SK-N-SH (cell line): Measurements from ENCODE around the gene RNF144B. TPM values are rescaled to one million over a fixed set of nuclear protein-coding genes. Genes with fewer than 3 reads are reported as not detected.

Experiments used
- CTCF ChIA-PET: fragments of 300-600, 350-600 bp; formaldehyde crosslinking; extraction: SDS; loops from one replicate; lab custom pipeline; 2021; lab: Yijun Ruan, JAX
- POLR2A ChIA-PET: fragments of 350-600 bp; sonication (Branson Sonifier 250); formaldehyde crosslinking; extraction: SDS; loops from one replicate; lab custom pipeline; 2020; ENCODE audit warnings: antibody characterized with exemption, inconsistent platforms; lab: Yijun Ruan, JAX
- DNase-seq: peaks from one replicate; pipeline ENCODE4 v3.0.0; 2012
- H2AFZ ChIP-seq: fragments of 200-600 bp; sonication (generic); 2 replicates; pipeline ENCODE4 v1.8.1; 2016; ENCODE audit warnings: antibody characterized with exemption, mild to moderate bottlenecking, low read depth
- H3F3A ChIP-seq: fragments of 200-600 bp; sonication (generic); replicated peaks from 2 replicates; pipeline ENCODE3; 2016; ENCODE audit warnings: antibody characterized with exemption, mild to moderate bottlenecking; ENCODE audit not compliant: insufficient read depth
- H3K27ac ChIP-seq, 2 experiments: fragments of 200-500 bp in 1 of 2; fragments of 200-600 bp in 1 of 2; sonication (Bioruptor generic) in 1 of 2; sonication (generic), shearing (Covaris generic) in 1 of 2; 2 replicates each; pipeline versions ENCODE4 v1.5.1 to v1.6.1; 2014 to 2016; ENCODE audit warnings: low read depth in 2 of 2, inconsistent platforms in 1 of 2, low read length in 1 of 2, mild to moderate bottlenecking in 1 of 2, mixed read lengths in 1 of 2
- H3K27me3 ChIP-seq: fragments of 200-600 bp; sonication (generic), shearing (Covaris generic); 2 replicates; pipeline ENCODE4 v1.6.1; 2016; ENCODE audit warnings: mixed run types; ENCODE audit not compliant: insufficient read depth
- H3K36me3 ChIP-seq, 2 experiments: fragments of 200-500 bp in 1 of 2; fragments of 200-600 bp in 1 of 2; sonication (Bioruptor generic) in 1 of 2; sonication (generic) in 1 of 2; replicated peaks in 1 of 2; 2 replicates each; pipeline versions ENCODE3 to v1.5.1; 2014 to 2016; ENCODE audit warnings: low read length in 1 of 2, mild to moderate bottlenecking in 1 of 2; ENCODE audit not compliant: insufficient read depth in 2 of 2, control insufficient read depth in 1 of 2
- H3K4me1 ChIP-seq, 2 experiments: fragments of 200-500 bp in 1 of 2; fragments of 200-600 bp in 1 of 2; sonication (Bioruptor generic) in 1 of 2; sonication (generic), shearing (Covaris generic) in 1 of 2; 2 replicates each; pipeline versions ENCODE4 v1.5.1 to v1.6.1; 2014 to 2016; ENCODE audit warnings: low read depth in 1 of 2, low read length in 1 of 2, mixed run types in 1 of 2; ENCODE audit not compliant: insufficient read depth in 2 of 2, control insufficient read depth in 1 of 2
- H3K4me2 ChIP-seq: fragments of 200-600 bp; sonication (generic), shearing (Covaris generic); 2 replicates; pipeline ENCODE4 v1.6.1; 2017; ENCODE audit warnings: mixed run types
- H3K4me3 ChIP-seq, 2 experiments: fragments of 200-500 bp in 1 of 2; fragments of 200-600 bp in 1 of 2; sonication (Bioruptor generic) in 1 of 2; sonication (generic), shearing (Covaris generic) in 1 of 2; 2 replicates each; pipeline versions ENCODE4 v1.5.1 to v1.8.1; 2014 to 2016; ENCODE audit warnings: low read depth in 2 of 2, inconsistent platforms in 1 of 2, low read length in 1 of 2, mild to moderate bottlenecking in 1 of 2, mixed read lengths in 1 of 2, moderate library complexity in 1 of 2
- H3K79me2 ChIP-seq: fragments of 200-600 bp; sonication (generic); 2 replicates; pipeline ENCODE4 v1.8.1; 2017; ENCODE audit warnings: mild to moderate bottlenecking; ENCODE audit not compliant: insufficient read depth
- H3K9ac ChIP-seq: fragments of 200-600 bp; sonication (generic); 2 replicates; pipeline ENCODE4 v1.6.1; 2017; ENCODE audit warnings: mixed run types
- H3K9me2 ChIP-seq: fragments of 200-600 bp; sonication (generic); 2 replicates; pipeline ENCODE4 v1.6.1; 2017; ENCODE audit warnings: mixed run types
- H3K9me3 ChIP-seq: fragments of 200-600 bp; sonication (generic); 2 replicates; pipeline ENCODE4 v1.6.1; 2017; ENCODE audit warnings: mixed run types, mild to moderate bottlenecking, moderate library complexity
- H4K20me1 ChIP-seq: fragments of 200-600 bp; sonication (generic); 2 replicates; pipeline ENCODE4 v1.6.1; 2017; ENCODE audit warnings: mild to moderate bottlenecking, mixed run types; ENCODE audit not compliant: insufficient read depth
- CTCF ChIP-seq: fragments of 200-600 bp; sonication (generic); IDR thresholded peaks from 2 replicates; pipeline ENCODE4 v1.6.1; 2017; ENCODE audit warnings: antibody characterized with exemption, mild to moderate bottlenecking, moderate library complexity
- EP300 ChIP-seq, 2 experiments: IDR thresholded peaks; 2 replicates each; pipeline versions ENCODE4 v1.4.0 to v1.6.1; 2012; ENCODE audit warnings: borderline replicate concordance in 1 of 2, low read depth in 1 of 2, low read length in 1 of 2
- EZH2phosphoT487 ChIP-seq: fragments of 200-600 bp; sonication (generic); IDR thresholded peaks from 2 replicates; pipeline ENCODE4 v1.6.1; 2017; ENCODE audit warnings: low read depth, mixed run types, mild to moderate bottlenecking, antibody characterized with exemption, moderate library complexity, borderline replicate concordance
- FOSL2 ChIP-seq: IDR thresholded peaks from 2 replicates; pipeline ENCODE4 v1.4.0; 2012; ENCODE audit warnings: low read depth, mild to moderate bottlenecking, moderate library complexity, borderline replicate concordance
- FOXJ3 ChIP-seq: sonication (generic); formaldehyde crosslinking; IDR thresholded peaks from 2 replicates; pipeline ENCODE4 v1.5.1; 2020; ENCODE audit warnings: mild to moderate bottlenecking, missing genetic modification reagents
- FOXM1 ChIP-seq: IDR thresholded peaks from 2 replicates; pipeline ENCODE4 v1.4.0; 2012; ENCODE audit warnings: low read depth, mild to moderate bottlenecking
- GABPA ChIP-seq: IDR thresholded peaks from 2 replicates; pipeline ENCODE4 v1.4.0; 2012; ENCODE audit warnings: low read depth, mild to moderate bottlenecking
- GATA2 ChIP-seq: sonication (generic); formaldehyde crosslinking; IDR thresholded peaks from 2 replicates; pipeline ENCODE4 v1.5.0; 2020; ENCODE audit warnings: mild to moderate bottlenecking, missing genetic modification reagents
- JUND ChIP-seq: IDR thresholded peaks from 2 replicates; pipeline ENCODE4 v1.4.0; 2012
- MAX ChIP-seq: IDR thresholded peaks from 2 replicates; pipeline ENCODE4 v1.4.0; 2012; ENCODE audit warnings: low read depth
- MEF2A ChIP-seq: IDR thresholded peaks from 2 replicates; pipeline ENCODE4 v1.4.0; 2012; ENCODE audit warnings: low read depth, borderline replicate concordance
- MXI1 ChIP-seq: IDR thresholded peaks from 2 replicates; pipeline ENCODE4 v1.6.1; 2012; ENCODE audit warnings: mild to moderate bottlenecking, low read depth, low read length, improper control_type of control experiment
- NRF1 ChIP-seq: IDR thresholded peaks from 2 replicates; pipeline ENCODE4 v1.6.1; 2012; ENCODE audit warnings: low read depth, mild to moderate bottlenecking, low read length
- PBX3 ChIP-seq: IDR thresholded peaks from 2 replicates; pipeline ENCODE4; 2012
- RAD21 ChIP-seq: IDR thresholded peaks from 2 replicates; pipeline ENCODE4 v1.6.1; 2012; ENCODE audit warnings: mild to moderate bottlenecking, low read length
- SIN3A ChIP-seq: IDR thresholded peaks from 2 replicates; pipeline ENCODE4 v1.6.1; 2012; ENCODE audit warnings: low read depth, mild to moderate bottlenecking, low read length, moderate library complexity, borderline replicate concordance
- SMC3 ChIP-seq: IDR thresholded peaks from 2 replicates; pipeline ENCODE4 v1.6.1; 2012; ENCODE audit warnings: low read depth, low read length, improper control_type of control experiment
- TAF1 ChIP-seq: IDR thresholded peaks from 2 replicates; pipeline ENCODE4 v1.6.1; 2012; ENCODE audit warnings: low read depth, mild to moderate bottlenecking, low read length, moderate library complexity, borderline replicate concordance
- USF2 ChIP-seq: fragments of 150-350 bp; IDR thresholded peaks from 2 replicates; pipeline ENCODE4 v1.6.1; 2017; ENCODE audit warnings: antibody characterized with exemption, low read length, low read depth, borderline replicate concordance
- YY1 ChIP-seq: IDR thresholded peaks from 2 replicates; pipeline ENCODE4 v1.4.0; 2012; ENCODE audit warnings: low read depth, mild to moderate bottlenecking
- WGBS: methylation state at CpG from one replicate; pipeline ENCODE4 v1.1.6; 2017; ENCODE audit warnings: low lambda C conversion rate; 5-methylcytosine and 5-hydroxymethylcytosine counted together
- polyA plus RNA-seq, 3 experiments: library from polyadenylated mRNA; depleted of rRNA; stranded (reverse); fragments of >200 nt; gene quantifications; 2 replicates each; pipeline ENCODE4 v1.2.3, GENCODE V29; 2012

Gene RNF144B
- polyA plus RNA-seq, 1 of the 3 experiments (the other 2 are of a cell fraction) = 1.2 TPM

- Histone ChIP-seq H3K4me1 (no peaks in the 10 kb centered on the region), H3K9ac (no peak overlapping the region), H4K20me1 (no peaks in the 10 kb centered on the region), H3K4me2 (no peak overlapping the region), H3K4me3 (no peak overlapping the region)
- 65% methylated on average over 2 of the region's 2 CpGs for WGBS
- DNase-seq = no peak
- POLR2A ChIA-PET = no interaction called here
- CTCF ChIA-PET = no interaction called here
- TF ChIP-seq SIN3A (no peak), JUND (no peak), MXI1 (no peak), MEF2A (no peak), YY1 (no peak), CTCF (no peak), FOXM1 (no peak), FOXJ3 (CRISPR knock-in tag) (no peak), NRF1 (no peak), GABPA (no peak), SMC3 (no peak), EZH2phosphoT487 (no peak), TAF1 (no peak), USF2 (no peak), EP300 (IDR thresholded peaks at IDR 0.05; ENCODE audit: borderline replicate concordance in 1 of 2, low read depth in 1 of 2, low read length in 1 of 2) (no peak), PBX3 (no peak), MAX (no peak), RAD21 (no peak), GATA2 (no peak), FOSL2 (no peak)
- TF ChIP-seq, all 33 proteins: peak for 0
- Histone ChIP-seq H3K36me3 (no peaks in the 10 kb centered on the region), H3K27ac (no peak overlapping the region), H3K27me3 (no peaks in the 10 kb centered on the region), H3F3A (peaks cover 4% of the 10 kb centered on the region), H3K9me2 (no peaks in the 10 kb centered on the region), H2AFZ (no peak overlapping the region), H3K79me2 (no peaks in the 10 kb centered on the region), H3K9me3 (no peaks in the 10 kb centered on the region)
Observed at GRCh38 chr6:18425218-18425617, 38.1 kb downstream of the RNF144B start.
